ENCODE results near the gene OR13A1. TPM values are rescaled to one million over a fixed set of nuclear protein-coding genes. Genes with fewer than 3 reads are reported as not detected.
"Not testable (repeated sequence)": the region's sequence is repeated elsewhere in the genome, so short reads cannot be mapped to it uniquely, and the experiment has no call there.

Gene OR13A1
- total RNA-seq, 1 experiment from 2014 or later = 0.15 TPM

DNA sequence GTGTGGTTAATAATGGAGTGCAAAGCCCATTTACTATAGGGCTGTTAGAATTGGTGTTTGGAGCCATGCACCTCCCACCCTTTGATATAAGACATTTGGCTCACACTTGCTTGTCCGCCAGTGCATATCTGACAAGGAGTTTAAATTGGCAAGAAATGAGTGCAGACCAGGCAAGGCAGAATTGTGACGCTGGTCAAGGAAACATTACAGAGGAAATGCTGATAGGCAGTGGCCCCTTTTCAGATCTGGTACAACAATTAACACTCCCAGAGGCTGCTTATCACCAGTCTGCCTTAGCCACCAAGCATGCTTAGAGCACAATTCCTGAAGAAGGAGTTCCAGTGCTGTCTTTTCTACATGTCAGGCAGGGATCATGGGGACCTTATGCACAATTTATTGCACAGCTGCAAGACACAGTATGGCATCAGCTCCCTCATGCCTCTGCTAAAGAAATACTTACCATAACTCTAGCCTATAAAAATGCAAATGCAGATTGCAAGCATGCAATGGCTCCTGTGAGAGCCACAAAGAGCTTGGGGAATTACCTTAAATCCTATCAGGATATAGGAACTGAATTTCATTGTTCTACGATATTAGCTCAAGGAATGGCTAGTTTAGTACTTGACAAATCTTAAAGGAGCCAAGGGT is 35.2 kb downstream of the OR13A1 start:
- DNase-seq (ENCODE audit: low read depth) = no peak

DNA sequence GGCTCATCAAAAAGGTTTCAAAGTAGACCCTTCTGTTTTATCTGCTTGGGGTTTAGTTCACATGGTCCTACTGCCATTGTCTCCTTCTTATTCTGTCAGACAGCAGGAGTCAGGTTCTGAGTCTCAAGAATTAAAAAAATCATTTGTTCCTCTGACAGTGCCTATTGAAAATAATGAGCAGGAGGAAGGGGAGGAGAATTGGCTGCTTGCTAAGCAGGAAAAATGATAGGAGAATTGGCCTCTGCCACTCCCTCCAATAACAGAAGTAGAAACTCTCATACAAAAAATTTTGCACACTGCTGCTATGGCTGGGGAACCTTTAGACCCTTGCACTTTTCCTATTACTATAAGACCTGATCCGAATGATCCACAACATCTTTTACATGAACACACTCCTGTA is 35.7 kb downstream of the OR13A1 start:
- DNase-seq (ENCODE audit: low read depth) = no peak

DNA sequence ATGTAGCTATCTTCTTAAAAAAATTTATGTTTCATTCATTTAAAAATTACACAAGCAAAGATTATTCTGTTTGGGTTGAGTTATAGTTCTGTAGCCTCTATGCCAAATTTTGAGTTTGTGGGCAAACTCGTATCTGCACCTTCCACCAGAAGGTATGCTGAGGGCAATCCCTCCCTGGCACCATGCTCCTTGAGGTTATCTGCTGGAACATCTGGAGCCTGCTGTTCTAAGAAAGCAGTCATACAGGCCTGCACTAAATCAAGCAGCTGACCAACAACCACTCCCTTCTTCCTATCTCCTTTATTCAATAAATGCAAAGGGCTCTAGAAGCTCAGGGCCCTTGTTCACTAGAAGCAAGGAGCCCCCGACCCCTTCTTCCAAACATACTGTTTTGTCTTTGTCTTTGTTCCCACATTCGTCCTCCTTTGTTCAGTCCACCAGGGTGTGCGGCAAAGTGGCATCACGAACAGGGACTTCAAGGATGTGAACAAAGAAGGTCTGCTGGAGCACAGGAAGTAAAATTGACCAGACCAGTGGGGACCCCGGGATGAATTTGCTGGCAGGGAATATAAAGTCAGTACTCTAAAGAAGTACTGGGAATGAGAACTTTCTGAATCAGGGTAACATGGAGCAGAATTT is 36.4 kb downstream of the OR13A1 start:
- no peak for DNase-seq (ENCODE audit: low read depth)

DNA sequence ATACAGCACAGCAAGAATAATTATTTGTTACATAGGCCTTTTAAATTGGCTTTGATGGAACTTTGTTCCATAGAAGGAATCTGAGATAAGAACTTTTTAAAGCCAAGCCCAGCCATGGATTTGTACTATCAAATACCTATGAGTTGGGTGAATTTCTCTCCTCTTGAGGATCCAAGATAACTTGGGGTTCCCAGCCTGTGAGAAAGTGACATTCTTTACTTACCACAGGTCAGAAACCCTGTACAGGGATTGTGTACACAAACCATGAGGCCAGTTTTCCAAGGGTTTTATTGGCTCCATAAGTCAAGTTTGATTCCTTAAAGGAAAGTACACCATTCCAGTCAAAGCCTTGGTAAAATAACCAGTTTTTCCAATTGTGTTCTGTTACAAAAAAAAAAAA is 39.3 kb downstream of the OR13A1 start:
- DNase-seq (ENCODE audit: low read depth) = not testable (repeated sequence)

DNA sequence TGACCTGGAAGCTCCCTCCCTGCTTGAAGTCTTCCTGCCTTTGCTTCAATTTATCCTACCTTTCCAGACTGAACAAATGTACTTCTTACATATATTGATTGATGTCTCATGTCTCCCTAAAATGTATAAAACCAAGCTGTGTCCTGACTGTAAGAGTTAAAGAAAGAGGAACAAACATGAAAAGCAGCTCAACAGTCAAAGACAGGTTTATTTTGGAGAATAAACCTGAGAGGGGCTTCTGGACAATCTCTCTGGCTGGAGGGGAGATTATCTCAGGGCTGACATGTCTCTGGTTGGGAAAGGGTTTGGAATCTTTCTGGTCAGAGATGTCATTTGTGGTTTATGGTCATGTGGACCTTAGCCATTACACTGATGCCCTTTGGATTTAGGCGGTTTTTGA is 41.0 kb downstream of the OR13A1 start:
- DNase-seq (ENCODE audit: low read depth) = no peak

DNA sequence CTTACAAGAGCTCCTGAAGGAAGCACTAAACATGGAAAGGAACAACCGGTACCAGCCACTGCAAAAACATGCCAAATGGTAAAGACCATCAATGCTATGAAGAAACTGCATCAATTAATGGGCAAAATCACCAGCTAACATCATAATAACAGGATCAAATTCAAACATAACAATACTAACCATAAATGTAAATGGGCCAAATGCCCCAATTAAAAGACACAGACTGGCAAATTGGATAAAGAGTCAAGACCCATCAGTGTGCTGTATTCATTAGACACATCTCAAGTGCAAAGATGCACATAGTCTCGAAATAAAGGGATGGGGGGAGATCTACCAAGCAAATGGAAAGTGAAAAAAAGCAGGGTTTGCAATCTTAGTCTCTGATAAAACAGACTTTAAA is 47.6 kb downstream of the OR13A1 start:
- not testable (repeated sequence) for DNase-seq (ENCODE audit: low read depth)

DNA sequence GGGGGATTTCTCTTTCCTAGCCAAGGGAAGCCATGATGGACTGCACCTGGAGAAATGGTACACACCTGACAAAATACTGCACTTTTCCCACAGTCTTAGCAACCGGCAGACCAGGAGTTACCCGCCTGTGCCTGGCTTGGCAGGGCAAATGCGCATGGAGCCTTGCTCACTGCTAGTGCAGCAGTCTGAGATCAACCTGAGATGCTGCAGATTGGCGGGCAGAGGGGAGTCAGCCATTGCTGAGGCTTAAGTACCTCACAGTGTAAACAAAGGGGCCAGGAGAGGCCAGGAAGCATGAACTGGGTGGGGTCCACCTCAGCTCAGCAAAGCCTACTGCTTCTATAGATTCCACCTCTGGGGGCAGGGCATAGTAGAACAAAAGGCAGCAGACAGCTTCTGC is 49.4 kb downstream of the OR13A1 start:
- DNase-seq (ENCODE audit: low read depth) = no peak

DNA sequence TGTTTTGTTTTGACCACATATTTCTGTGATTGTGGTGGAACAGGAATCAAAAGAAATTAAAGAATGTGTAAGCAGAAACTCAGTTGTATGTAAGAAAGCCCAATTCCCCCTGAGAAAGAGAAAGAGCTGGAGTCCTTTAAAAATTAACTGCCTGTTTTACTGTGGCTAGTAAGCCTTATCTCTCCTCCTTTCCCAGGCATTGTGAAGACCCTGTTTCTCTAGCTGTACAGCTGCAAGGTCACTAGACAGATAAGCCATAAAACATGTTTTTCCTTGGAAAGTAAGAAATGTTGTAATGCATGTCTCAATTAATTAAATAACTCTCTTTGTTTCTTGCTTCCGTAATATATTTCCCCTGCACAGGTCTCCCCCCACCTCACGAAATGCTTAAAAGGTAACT is 53.5 kb downstream of the OR13A1 start:
- no peak for DNase-seq (ENCODE audit: low read depth)

DNA sequence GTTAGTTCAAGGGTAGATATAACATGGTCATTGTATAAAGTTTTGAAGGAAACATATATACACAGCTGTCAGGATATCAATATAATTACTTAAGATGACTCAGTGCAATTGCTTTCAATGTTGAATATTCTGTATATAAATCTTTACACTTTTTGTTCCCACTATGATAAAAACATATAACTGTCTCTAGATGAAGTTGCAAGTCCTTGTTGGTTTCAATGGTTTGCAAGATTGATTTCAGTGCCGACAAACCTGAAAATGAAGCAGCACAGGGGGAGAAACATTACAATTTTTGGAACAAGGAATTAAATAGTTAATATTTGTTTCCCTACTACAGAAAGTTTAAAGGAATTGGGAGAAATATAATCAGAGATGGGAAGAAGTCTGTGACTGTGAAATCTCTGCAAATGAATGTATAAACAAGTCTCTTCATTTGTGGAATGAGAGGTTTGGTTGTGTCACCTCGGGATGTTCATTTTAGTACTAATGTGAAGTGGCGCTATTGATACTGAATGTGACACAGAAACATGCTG is 54.1 kb downstream of the OR13A1 start:
- DNase-seq (ENCODE audit: low read depth) = no peak

DNA sequence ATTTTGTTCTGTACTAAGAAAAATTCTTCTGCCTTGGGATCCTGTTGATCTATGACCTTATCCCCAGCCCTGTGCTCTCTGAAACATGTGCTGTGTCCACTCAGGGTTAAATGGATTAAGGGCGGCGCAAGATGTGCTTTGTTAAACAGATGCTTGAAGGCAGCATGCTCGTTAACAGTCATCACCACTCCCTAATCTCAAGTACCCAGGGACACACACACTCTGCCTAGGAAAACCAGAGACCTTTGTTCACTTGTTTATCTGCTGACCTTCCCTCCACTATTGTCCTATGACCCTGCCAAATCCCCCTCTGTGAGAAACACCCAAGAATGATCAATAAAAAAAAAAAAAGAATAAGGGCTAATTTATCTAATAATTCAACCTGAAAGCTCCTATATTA is 54.8 kb downstream of the OR13A1 start:
- DNase-seq (ENCODE audit: low read depth) = not testable (repeated sequence)

DNA sequence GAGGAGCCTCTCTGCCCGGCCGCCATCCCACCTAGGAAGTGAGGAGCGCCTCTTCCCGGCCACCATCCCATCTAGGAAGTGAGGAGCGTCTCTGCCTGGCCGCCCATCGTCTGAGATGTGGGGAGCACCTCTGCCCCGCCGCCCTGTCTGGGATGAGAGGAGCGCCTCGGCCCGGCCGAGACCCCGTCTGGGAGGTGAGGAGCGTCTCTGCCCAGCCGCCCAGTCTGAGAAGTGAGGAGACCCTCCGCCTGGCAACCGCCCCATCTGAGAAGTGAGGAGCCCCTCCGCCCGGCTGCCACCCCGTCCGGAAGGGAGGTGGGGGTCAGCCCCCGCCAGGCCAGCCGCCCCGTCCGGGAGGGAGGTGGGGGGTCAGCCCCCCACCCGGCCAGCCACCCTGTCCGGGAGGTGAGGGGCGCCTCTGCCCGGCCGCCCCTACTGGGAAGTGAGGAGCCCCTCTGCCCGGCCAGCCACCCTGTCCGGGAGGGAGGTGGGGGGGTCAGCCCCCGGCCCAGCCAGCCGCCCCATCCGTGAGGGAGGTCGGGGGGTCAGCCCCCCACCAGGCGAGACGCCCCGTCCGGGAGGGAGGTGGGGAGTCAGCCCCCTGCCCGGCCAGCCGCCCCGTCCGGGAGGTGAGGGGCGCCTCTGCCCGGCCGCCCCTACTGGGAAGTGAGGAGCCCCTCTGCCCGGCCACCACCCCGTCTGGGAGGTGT is 55.5 kb downstream of the OR13A1 start:
- DNase-seq (ENCODE audit: low read depth) = not testable (repeated sequence)

DNA sequence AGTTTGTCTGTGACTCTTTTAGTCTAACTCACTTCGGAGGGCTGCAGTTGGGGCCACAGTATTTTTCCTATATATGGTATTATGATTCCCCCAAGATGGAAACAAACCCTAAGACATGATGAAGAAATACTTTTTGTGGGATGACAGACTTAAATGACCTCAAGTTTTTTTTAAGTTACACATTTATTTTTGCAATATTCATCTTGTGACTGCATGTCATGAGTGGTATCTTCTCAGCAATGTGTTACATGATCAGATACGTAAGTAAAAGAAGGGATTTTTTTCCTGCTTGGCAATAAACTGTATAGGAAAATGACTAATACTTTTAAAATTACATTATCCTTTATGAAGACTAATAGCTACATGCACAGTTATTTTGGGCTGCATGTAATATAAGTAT is 57.8 kb downstream of the OR13A1 start:
- DNase-seq (ENCODE audit: low read depth) = no peak

DNA sequence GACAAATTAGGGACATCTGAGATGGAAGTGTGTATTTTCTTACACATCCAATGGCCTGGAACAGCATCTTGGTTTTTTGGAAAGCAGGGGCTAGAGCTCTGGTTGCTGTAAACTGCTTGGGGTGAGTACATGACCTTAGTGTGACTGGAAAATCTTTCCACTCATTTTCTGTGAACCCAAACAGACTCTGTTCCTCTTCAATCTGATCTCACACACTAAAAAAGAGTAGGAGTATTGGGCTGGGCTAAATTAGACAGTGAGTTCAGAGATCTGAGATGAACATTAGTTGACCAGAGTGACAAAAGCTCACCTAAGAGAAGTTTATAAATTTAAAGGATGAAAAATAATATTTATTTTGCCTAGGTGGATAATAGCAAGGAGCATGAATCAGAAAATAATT is 59.2 kb downstream of the OR13A1 start:
- DNase-seq (ENCODE audit: low read depth) = no peak

DNA sequence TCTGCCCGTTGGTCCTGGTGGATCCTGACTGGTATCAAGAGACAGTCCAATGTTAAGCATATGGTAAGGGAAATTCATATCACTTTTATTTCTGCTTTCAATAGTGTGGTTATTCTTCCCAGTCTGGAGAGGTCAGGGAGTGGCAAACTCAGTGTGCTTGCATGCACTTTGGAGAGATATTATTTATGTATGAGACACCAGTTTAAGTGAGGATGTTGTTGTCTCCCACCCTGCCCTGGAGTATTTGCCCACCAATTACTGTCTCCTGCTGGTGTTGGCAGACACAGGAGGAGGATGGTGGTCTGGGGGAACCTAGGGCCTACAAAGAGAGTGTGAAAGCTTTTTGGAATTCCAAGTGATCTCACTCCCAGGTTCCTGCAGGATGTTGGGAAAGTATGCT is 59.7 kb downstream of the OR13A1 start:
- no peak for DNase-seq (ENCODE audit: low read depth)

DNA sequence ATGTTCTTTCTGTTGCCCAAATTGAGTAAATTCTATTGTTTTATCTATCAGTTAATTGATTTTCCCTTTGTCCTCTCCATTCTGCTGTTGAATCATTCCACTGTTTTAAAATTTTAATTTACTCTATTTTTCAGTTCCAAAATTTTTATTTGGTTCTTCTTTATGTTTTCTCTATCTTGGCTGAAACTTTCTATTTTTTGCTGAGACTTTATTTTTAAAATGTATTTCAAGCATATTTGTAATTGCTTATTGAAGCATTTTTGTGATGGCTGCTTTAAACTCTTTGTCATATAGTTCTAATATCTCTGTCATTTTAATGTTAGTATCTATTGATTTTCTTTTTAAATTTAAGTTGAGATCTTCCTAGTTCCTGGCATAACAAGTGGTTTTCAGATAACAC is 60.5 kb downstream of the OR13A1 start:
- DNase-seq (ENCODE audit: low read depth) = no peak

DNA sequence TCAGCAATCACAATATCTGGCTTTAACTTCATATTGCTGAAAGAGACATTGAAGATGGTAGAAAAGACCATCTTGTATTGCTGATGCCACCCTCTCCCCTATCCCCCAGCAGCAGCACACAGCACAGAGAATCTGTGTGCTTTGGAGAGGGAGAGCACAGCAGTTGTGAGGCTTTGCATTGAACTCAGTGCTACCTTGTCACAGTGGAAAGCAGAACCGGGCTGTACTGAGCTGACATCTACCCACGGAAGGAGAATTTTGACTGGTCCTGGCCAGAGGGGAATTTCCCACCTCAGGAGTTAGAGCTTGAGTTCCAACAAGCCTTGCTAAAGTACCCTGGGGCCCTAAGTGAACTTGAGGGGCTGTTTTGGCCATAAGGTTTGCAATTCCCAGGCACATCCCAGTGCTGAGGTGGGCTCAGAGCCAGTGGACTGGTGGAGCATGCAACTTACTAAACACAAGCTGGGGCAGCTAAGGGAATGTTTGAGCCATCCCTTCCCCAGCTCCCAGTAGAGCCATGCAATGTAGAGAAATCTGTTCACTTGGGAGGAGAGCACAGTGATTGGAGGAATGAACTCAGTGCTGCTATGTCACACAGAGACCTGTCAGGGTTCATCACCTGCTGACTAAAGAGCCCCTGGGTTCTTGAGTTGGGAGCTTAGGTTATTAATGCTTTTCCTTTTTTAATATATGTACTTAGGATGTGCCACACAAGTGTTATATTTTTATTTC is 62.1 kb downstream of the OR13A1 start:
- DNase-seq (ENCODE audit: low read depth) = no peak

Other genes with a start within 250 kb of the OR13A1 start
- gene ALOX5, start 58.6 kb upstream of the OR13A1 start, total RNA-seq (2014; rRNA removed; shearing (Covaris generic)) = not detected in 2 replicates

All from M059J (cell line).